T-helper 1 cell treated with Interleukin-12 subunit alpha and Interleukin-12 subunit beta and Interleukin-4 antibody, amounts not matched to agents 30 ng/mL and 1 ng/mL, for 36 hours (primary cell): ENCODE measurements around the gene MARVELD2. TPM values are rescaled to one million over a fixed set of nuclear protein-coding genes. Genes with fewer than 3 reads are reported as not detected.

Source experiments
- intact Hi-C: fragments of 100-400 bp; cut with micrococcal nuclease; formaldehyde crosslinking; loops from one replicate; pipeline ENCODE4 v1.15.1; 2024
- total RNA-seq: library from RNA; stranded (reverse); gene quantifications from 2 replicates; pipeline ENCODE4 v1.2.3, GENCODE V29; 2022

Gene MARVELD2
- total RNA-seq, 1 donor from 2014 or later, result 0.17 TPM

DNA sequence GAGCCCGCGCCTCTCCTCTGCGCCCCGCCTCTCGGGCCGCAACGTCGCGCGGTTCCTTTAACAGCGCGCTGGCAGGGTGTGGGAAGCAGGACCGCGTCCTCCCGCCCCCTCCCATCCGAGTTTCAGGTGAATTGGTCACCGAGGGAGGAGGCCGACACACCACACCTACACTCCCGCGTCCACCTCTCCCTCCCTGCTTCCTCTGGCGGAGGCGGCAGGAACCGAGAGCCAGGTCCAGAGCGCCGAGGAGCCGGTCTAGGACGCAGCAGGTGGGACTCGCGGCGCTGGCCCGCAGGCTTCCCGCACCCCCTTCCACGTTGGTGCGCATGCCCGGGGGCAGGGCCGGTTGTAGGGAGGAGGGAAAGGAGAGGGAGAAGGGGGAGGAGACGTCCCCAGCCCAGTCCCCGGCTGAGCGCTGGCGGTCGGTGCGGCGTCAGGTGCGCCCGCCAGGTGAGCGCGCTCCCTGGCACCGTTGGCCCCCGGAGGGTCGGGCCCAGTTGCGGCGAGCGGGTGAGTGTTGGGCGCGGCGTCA, 77.5 kb downstream of the MARVELD2 start, which contains the start of gene OCLN:
TSS of gene OCLN (plus strand) at position 400 of the 532 bp plus-strand sequence. CDS start 11,455 bp downstream, outside the sequence.
- intact Hi-C loops, result no loop called here

DNA sequence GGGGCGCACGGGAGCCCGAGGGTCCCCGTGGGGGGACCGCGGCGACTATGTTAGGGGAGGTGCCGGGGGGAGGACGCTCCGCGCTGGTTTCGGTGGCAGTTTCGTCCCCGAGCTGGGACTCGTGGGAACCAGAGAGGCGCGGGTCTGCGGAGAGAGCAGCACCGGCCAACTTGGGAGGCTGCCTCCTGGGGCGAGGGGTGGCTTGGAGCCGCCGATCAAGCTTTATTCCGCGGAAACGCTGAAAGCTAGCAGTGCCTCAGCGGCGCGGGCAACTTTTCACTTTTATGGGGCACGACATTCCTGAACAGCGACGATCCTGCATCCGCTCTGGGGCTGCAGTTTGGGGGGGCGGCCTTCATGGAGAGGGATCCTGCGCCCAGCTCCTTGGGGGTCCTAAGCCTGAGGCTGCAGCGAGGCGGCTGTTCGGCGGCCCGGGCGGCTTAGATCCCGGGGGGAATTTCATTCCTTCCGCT, 78.0 kb downstream of the MARVELD2 start:
- intact Hi-C loops, result no loop called here

DNA sequence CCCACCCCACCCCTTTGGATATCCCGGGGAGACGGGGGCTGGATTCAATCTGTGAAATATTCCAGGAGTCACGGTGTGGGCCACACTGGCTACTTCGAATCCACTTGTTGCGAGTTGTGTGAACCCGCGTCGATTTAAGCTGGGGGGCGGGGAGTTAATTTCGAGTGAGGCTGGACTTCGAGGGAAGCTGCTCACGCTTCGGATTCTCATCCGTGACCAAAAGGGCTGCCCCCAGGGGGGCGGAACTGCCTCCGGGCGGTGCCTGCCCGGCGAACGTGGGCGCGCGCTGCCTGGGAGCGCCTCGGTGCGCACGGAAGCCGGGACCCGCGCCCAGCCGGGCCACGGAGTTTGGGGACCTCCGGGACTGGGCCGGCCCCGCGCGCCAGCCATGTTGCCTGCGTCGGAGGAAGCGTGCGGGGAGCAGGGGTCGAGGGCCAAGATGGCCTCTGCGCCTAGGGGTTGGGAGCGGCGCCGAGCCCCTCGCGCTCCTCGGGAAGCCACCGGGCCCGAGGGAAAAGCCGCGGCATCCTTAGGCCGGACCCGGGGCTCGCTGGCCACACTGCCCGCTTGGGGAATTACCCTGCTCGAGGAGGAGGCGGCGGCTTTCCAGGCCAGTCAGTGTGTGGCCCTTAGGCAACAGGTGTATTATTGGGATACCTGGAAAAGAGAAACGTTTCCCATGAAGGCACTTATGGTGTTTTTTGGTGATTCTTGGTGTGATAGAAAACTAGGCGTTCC, 78.6 kb downstream of the MARVELD2 start:
- intact Hi-C loops, result no loop called here

Other genes starting within 250 kb of the MARVELD2 start
- gene CCNB1, start 248.0 kb upstream of the MARVELD2 start, total RNA-seq, result 113 and 119 TPM in 2 replicates
- gene CENPH, start 225.5 kb upstream of the MARVELD2 start, total RNA-seq, result 18.5 and 19.6 TPM in 2 replicates
- gene CDK7, start 180.2 kb upstream of the MARVELD2 start, total RNA-seq, result 31.5 and 32.4 TPM in 2 replicates
- gene CCDC125, start 82.3 kb upstream of the MARVELD2 start, total RNA-seq, result 10.1 and 10.7 TPM in 2 replicates
- gene AK6, start 45.6 kb upstream of the MARVELD2 start, total RNA-seq, result 30.8 and 33.3 TPM in 2 replicates
- 51.7 and 52.7 TPM in 2 replicates for gene TAF9, start 45.6 kb upstream of the MARVELD2 start, total RNA-seq
- gene RAD17, start 45.3 kb upstream of the MARVELD2 start, total RNA-seq, result 23.5 and 24.0 TPM in 2 replicates
- gene OCLN, start 77.7 kb downstream of the MARVELD2 start, total RNA-seq, result 0.32 and 0.34 TPM in 2 replicates
- 32.0 and 35.1 TPM in 2 replicates for gene GTF2H2C, start 145.1 kb downstream of the MARVELD2 start, total RNA-seq